Esophagus squamous epithelium (tissue), 4 donors: Measurements from ENCODE around the gene KIAA1671.

Experiments used
- CTCF ChIP-seq, 6 experiments: fragments of 450-650 bp in 4 of 6; fragments of 200-600 bp in 2 of 6; sonication (generic) in 2 of 6; IDR thresholded peaks; one replicate each; pipeline ENCODE4 v1.5.1; 2016 to 2019; ENCODE audit warnings: antibody characterized with exemption in 6 of 6, mild to moderate bottlenecking in 4 of 6, moderate library complexity in 4 of 6
- POLR2A ChIP-seq, 4 donors: fragments of 450-650 bp; IDR thresholded peaks; one replicate each; pipeline ENCODE4 v1.6.1; 2017; ENCODE audit warnings: antibody characterized with exemption in 4 of 4, mild to moderate bottlenecking in 4 of 4, moderate library complexity in 3 of 4

- TF ChIP-seq CTCF (IDR thresholded peaks at IDR 0.05) (no peak), POLR2A (IDR thresholded peaks at IDR 0.05) (no peak)
These were observed 283.9 kb downstream of the KIAA1671 start for GRCh38 chr22:25236417-25236816.
